Uterus (tissue), 4 donors: Measurements from ENCODE around the gene FIP1L1. TPM values are rescaled to one million over a fixed set of nuclear protein-coding genes. Genes with fewer than 3 reads are reported as not detected.
"Not testable (repeated sequence)": the region's sequence is repeated elsewhere in the genome, so short reads cannot be mapped to it uniquely, and the experiment has no call there.

Experiments
- DNase-seq, 2 donors: peaks; one replicate each; pipeline ENCODE4 v3.0.0-alpha.2; 2019 to 2020
- H3K27ac ChIP-seq, 2 donors: fragments of 200-600 bp; sonication (generic); 1 replicate in 1 of 2; 2 replicates in 1 of 2; pipeline ENCODE4 v1.5.1; 2016 to 2018
- H3K27me3 ChIP-seq, 2 donors: fragments of 200-600 bp; sonication (generic); one replicate each; pipeline ENCODE4 v1.5.1; 2018 to 2019; ENCODE audit warnings: control low read depth in 1 of 2
- H3K36me3 ChIP-seq, 2 donors: fragments of 200-600 bp; sonication (generic); one replicate each; pipeline ENCODE4 v1.5.1; 2019; ENCODE audit warnings: control low read depth in 1 of 2
- H3K4me1 ChIP-seq, 2 donors: fragments of 200-600 bp; sonication (generic); one replicate each; pipeline ENCODE4 v1.5.1; 2018 to 2019; ENCODE audit warnings: control low read depth in 1 of 2
- H3K4me3 ChIP-seq, 2 donors: fragments of 200-600 bp; sonication (generic); 1 replicate in 1 of 2; 2 replicates in 1 of 2; pipeline ENCODE4 v1.5.1; 2018 to 2019; ENCODE audit warnings: mild to moderate bottlenecking in 1 of 2
- H3K9me3 ChIP-seq, 2 donors: fragments of 200-600 bp; sonication (generic); one replicate each; pipeline ENCODE4 v1.5.1; 2019; ENCODE audit warnings: control low read depth in 1 of 2
- CTCF ChIP-seq, 4 experiments: fragments of 200-600 bp in 2 of 4; fragments of 450-650 bp in 2 of 4; sonication (generic) in 2 of 4; IDR thresholded peaks; one replicate each; pipeline ENCODE4 v1.5.1; 2016 to 2019; ENCODE audit warnings: antibody characterized with exemption in 4 of 4, mild to moderate bottlenecking in 2 of 4, moderate library complexity in 1 of 4
- POLR2A ChIP-seq, 2 donors: fragments of 450-650 bp; IDR thresholded peaks; one replicate each; pipeline ENCODE4 v1.6.1; 2016; ENCODE audit warnings: antibody characterized with exemption in 2 of 2, mild to moderate bottlenecking in 1 of 2, moderate library complexity in 1 of 2
- intact Hi-C: fragments of 100-400 bp; cut with DNase I; formaldehyde crosslinking; loops from one replicate; pipeline ENCODE4 v1.15.1; 2023; ENCODE audit warnings: low total_unique reads
- total RNA-seq, 4 donors: library from RNA; depleted of rRNA in 3 of 4; stranded (reverse); fragments of >200 nt in 3 of 4; gene quantifications; one replicate each; pipeline versions ENCODE4 v1.1.0 to v1.2.4, GENCODE V29; 2014 to 2023
- donor health status: DM: yes; HTN: yes; CAD: no.

FIP1L1 gene
- total RNA-seq, 4 donors from 2014 or later, result 55.1 to 106 (median 69.2) TPM

DNA sequence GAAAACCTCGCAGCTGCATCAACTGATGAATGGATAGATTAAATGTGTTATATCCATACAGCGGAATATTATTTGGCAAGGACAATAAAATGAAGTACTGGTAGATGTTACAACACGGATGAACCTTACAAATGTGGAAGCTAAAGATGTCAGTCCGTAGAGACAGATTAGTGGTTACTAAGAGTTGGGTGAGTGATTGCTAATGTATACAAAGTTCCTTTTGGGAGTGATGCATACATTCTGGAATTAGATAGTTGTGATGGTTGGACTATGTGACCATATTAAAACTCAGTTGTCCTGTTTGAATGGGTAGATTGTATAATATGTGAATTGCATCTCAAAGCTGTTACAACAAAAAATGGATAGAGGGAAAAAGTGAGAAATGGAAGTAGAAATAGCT is 2.8 kb downstream of the FIP1L1 start:
- intact Hi-C loops, result no loop called here
- TF ChIP-seq POLR2A (IDR thresholded peaks at IDR 0.05) (no peak), CTCF (IDR thresholded peaks at IDR 0.05) (no peak)
- Histone ChIP-seq H3K27me3 (no peaks in the 10 kb centered on the region), H3K4me1 (no peaks in the 10 kb centered on the region), H3K36me3 (no peaks in the 10 kb centered on the region), H3K9me3 (no peaks in the 10 kb centered on the region), H3K27ac (no peak overlapping the region), H3K4me3 (no peak overlapping the region)
- no peak for DNase-seq

DNA sequence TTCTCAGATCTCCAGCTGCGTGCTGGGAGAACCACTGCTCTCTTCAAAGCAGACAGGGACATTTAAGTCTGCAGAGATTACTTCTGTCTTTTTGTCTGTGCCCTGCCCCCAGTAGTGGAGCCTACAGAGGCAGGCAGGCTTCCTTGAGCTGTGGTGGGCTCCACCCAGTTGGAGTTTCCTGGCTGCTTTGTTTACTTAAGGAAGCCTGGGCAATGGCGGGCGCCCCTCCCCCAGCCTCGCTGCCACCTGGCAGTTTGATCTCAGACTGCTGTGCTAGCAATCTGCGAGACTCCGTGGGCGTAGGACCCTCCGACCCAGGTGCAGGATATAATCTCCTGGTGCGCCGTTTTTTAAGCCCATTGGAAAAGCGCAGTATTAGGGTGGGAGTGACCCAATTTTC is 32.0 kb downstream of the FIP1L1 start:
- H3K4me1 ChIP-seq, H3K4me3 ChIP-seq, H3K27me3 ChIP-seq, H3K36me3 ChIP-seq, H3K27ac ChIP-seq, intact Hi-C loops, DNase-seq, H3K9me3 ChIP-seq: not testable (repeated sequence)

DNA sequence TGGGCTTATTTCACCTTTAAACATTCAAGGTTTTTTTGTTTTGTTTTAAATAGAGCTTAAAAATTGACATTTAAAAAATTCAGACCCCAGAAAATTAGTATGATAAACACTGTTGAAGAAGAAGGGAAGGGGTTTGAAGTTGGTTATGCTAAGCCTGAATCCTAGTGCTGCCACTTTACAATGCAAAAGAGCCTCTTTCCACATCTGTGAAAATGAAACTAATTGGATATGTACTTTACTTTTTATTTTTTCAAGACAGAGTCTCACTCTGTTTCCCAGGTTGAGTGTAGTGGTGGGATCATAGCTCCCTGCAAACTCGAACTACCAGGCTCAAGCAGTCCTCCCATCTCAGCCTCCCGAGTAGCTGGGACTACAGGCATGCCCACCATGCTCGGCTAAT is 41.8 kb downstream of the FIP1L1 start:
- H3K4me3 ChIP-seq, result no peak overlapping the region
- H3K4me1 ChIP-seq, result no peaks in the 10 kb centered on the region
- no peak for DNase-seq
- intact Hi-C loops, result no loop called here
- no peak for TF ChIP-seq CTCF (IDR thresholded peaks at IDR 0.05)
- TF ChIP-seq POLR2A (IDR thresholded peaks at IDR 0.05), result no peak
- H3K27ac ChIP-seq, result no peak overlapping the region
- H3K36me3 ChIP-seq, result no peaks in the 10 kb centered on the region
- no peaks in the 10 kb centered on the region for H3K9me3 ChIP-seq
- no peaks in the 10 kb centered on the region for H3K27me3 ChIP-seq

GRCh38 chr4:53421791-53422190 is 44.4 kb downstream of the FIP1L1 start:
- Histone ChIP-seq H3K9me3 (no peaks in the 10 kb centered on the region), H3K27me3 (no peaks in the 10 kb centered on the region), H3K27ac (no peak overlapping the region), H3K4me3 (no peak overlapping the region), H3K4me1 (no peaks in the 10 kb centered on the region), H3K36me3 (no peaks in the 10 kb centered on the region)
- no peak for TF ChIP-seq POLR2A (IDR thresholded peaks at IDR 0.05)
- TF ChIP-seq CTCF (IDR thresholded peaks at IDR 0.05), result no peak
- no peak for DNase-seq
- intact Hi-C loops, result no loop called here

GRCh38 chr4:53422367-53422766 is 44.9 kb downstream of the FIP1L1 start:
- H3K36me3 ChIP-seq, result no peaks in the 10 kb centered on the region
- intact Hi-C loops, result no loop called here
- H3K4me3 ChIP-seq, result no peak overlapping the region
- no peaks in the 10 kb centered on the region for H3K9me3 ChIP-seq
- no peaks in the 10 kb centered on the region for H3K4me1 ChIP-seq
- no peak for DNase-seq
- no peak overlapping the region for H3K27ac ChIP-seq
- no peaks in the 10 kb centered on the region for H3K27me3 ChIP-seq
- no peak for TF ChIP-seq CTCF (IDR thresholded peaks at IDR 0.05)
- no peak for TF ChIP-seq POLR2A (IDR thresholded peaks at IDR 0.05)

DNA sequence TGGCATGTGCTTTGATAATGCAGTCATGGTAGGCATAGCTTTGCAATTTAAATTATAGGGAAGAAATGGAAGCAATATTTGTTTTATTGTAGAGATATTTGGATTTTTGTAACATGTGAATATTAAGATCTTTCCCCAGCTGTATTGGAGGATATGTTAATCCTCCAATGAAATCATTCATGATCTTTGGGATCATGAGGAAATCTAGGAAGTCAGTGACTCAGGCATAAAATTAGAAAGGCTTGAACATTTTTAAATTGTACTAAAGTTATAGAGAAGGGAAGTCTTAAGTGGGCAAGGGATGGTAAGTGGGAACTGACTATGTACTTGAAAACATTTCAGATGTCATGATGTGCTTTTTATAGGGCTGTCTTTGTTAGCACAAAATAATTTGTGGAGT is 46.8 kb downstream of the FIP1L1 start:
- H3K9me3 ChIP-seq, result no peaks in the 10 kb centered on the region
- no peaks in the 10 kb centered on the region for H3K27me3 ChIP-seq
- no peaks in the 10 kb centered on the region for H3K36me3 ChIP-seq
- no peak overlapping the region for H3K27ac ChIP-seq
- TF ChIP-seq POLR2A (IDR thresholded peaks at IDR 0.05) (no peak), CTCF (IDR thresholded peaks at IDR 0.05) (no peak)
- intact Hi-C loops, result no loop called here
- no peaks in the 10 kb centered on the region for H3K4me1 ChIP-seq
- no peak for DNase-seq
- no peak overlapping the region for H3K4me3 ChIP-seq
